GM12878 (cell line): ENCODE data around the gene SPOP. TPM values are rescaled to one million over a fixed set of nuclear protein-coding genes. Genes with fewer than 3 reads are reported as not detected.

Experiments
- ATAC-seq: fragments of 200-7000 bp; cut with Tn5 transposase; 3 replicates; pipeline ENCODE4 v1.9.1; 2020; ENCODE audit warnings: mild to moderate bottlenecking, moderate library complexity
- BruUV-seq: library from RNA; stranded (reverse); fragments of 400-500 nt; replicated peaks from 2 replicates; lab custom pipeline; 2021; lab: Mats Ljungman, UMichigan
- CTCF ChIA-PET: fragments of 300-600 bp; sonication (Branson Sonifier 250); formaldehyde crosslinking; extraction: SDS; loops from one replicate; lab custom pipeline; 2021; ENCODE audit warnings: inconsistent platforms; lab: Yijun Ruan, JAX
- POLR2A ChIA-PET: fragments of 350-600 bp; formaldehyde crosslinking; extraction: SDS; loops from one replicate; lab custom pipeline; 2021; ENCODE audit warnings: inconsistent platforms; lab: Charles Lee
- RAD21 ChIA-PET: fragments of 300-600 bp; sonication (Branson Sonifier 250); formaldehyde crosslinking; loops from one replicate; lab custom pipeline; 2023; ENCODE audit warnings: antibody characterized with exemption; ENCODE audit not compliant: unreplicated experiment; lab: Charles Lee
- SMC1A ChIA-PET: fragments of 300-600 bp; sonication (Branson Sonifier 250); formaldehyde crosslinking; loops from one replicate; lab custom pipeline; 2023; ENCODE audit not compliant: unreplicated experiment, uncharacterized antibody; lab: Charles Lee
- DNase-seq: peaks from one replicate; pipeline ENCODE4 v3.0.0-alpha.2; 2011; ENCODE audit warnings: low read depth, low spot score
- FAIRE-seq: peaks from 3 replicates; lab custom pipeline; 2011; peaks lifted over from hg19 to GRCh38; lab: Jason Lieb, UNC
- H2AFZ ChIP-seq: 2 replicates; pipeline ENCODE4 v1.6.0; 2011; ENCODE audit warnings: low read depth, low read length, control low read depth; ENCODE audit not compliant: control insufficient read depth
- H3K27ac ChIP-seq: 2 replicates; pipeline ENCODE4 v1.5.1; 2011; ENCODE audit warnings: control low read depth; ENCODE audit not compliant: control insufficient read depth, insufficient read depth
- H3K27me3 ChIP-seq, 2 experiments: replicated peaks in 1 of 2; 2 replicates each; pipeline versions ENCODE4 v1.6.0 to v1.6.1; 2011; ENCODE audit warnings: low read length in 1 of 2; ENCODE audit not compliant: control insufficient read depth in 2 of 2, insufficient read depth in 2 of 2
- H3K36me3 ChIP-seq, 2 experiments: 2 replicates each; pipeline ENCODE4 v1.5.1; 2011; ENCODE audit warnings: low read length in 1 of 2; ENCODE audit not compliant: control insufficient read depth in 2 of 2, insufficient read depth in 2 of 2
- H3K4me1 ChIP-seq: 2 replicates; pipeline ENCODE4 v1.6.1; 2011; ENCODE audit warnings: mild to moderate bottlenecking, low read length, moderate library complexity, mixed read lengths; ENCODE audit not compliant: control insufficient read depth, insufficient read depth
- H3K4me2 ChIP-seq: 2 replicates; pipeline ENCODE4 v1.6.0; 2011; ENCODE audit warnings: control low read depth; ENCODE audit not compliant: control insufficient read depth, insufficient read depth
- H3K4me3 ChIP-seq: fragments of 200-600 bp; sonication (generic); 2 replicates; pipeline ENCODE4 v1.5.1; 2016
- H3K79me2 ChIP-seq: 2 replicates; pipeline ENCODE4 v1.6.0; 2011; ENCODE audit warnings: low read length; ENCODE audit not compliant: control insufficient read depth, insufficient read depth
- H3K9ac ChIP-seq: 2 replicates; pipeline ENCODE4 v1.8.0; 2011; ENCODE audit warnings: low read length, control low read depth, mixed read lengths; ENCODE audit not compliant: control insufficient read depth, insufficient read depth
- H3K9me3 ChIP-seq: replicated peaks from 3 replicates; pipeline ENCODE4 v1.5.1; 2011; ENCODE audit warnings: mild to moderate bottlenecking, low read length; ENCODE audit not compliant: control insufficient read depth, insufficient read depth
- H4K20me1 ChIP-seq: 2 replicates; pipeline ENCODE4 v1.6.0; 2011; ENCODE audit not compliant: control insufficient read depth, insufficient read depth
- BRCA1 ChIP-seq: IDR thresholded peaks from 2 replicates; pipeline ENCODE4 v1.6.1; 2011; ENCODE audit warnings: low read depth, low read length, improper control_type of control experiment
- CEBPB ChIP-seq, 2 experiments: fragments of 150-350 bp in 1 of 2; IDR thresholded peaks; 2 replicates each; pipeline ENCODE4 v1.6.1; 2012 to 2014; ENCODE audit warnings: low read depth in 2 of 2, low read length in 2 of 2, borderline replicate concordance in 1 of 2, inconsistent platforms in 1 of 2
- DPF2 ChIP-seq: fragments of 450-650 bp; IDR thresholded peaks from 2 replicates; pipeline ENCODE4 v1.6.1; 2017; ENCODE audit warnings: mild to moderate bottlenecking
- EGR1 ChIP-seq, 2 experiments: IDR thresholded peaks; 1 replicate in 1 of 2; 2 replicates in 1 of 2; pipeline ENCODE4 v1.6.1; 2011 to 2012; ENCODE audit warnings: low read depth in 2 of 2, low read length in 2 of 2, borderline replicate concordance in 1 of 2, mild to moderate bottlenecking in 1 of 2, moderate library complexity in 1 of 2
- FOS ChIP-seq: IDR thresholded peaks from 3 replicates; pipeline ENCODE4 v1.6.1; 2011; ENCODE audit warnings: borderline replicate concordance; ENCODE audit not compliant: insufficient read length; ENCODE audit errors: extremely low read depth
- MYB ChIP-seq: fragments of 150-350 bp; IDR thresholded peaks from 2 replicates; pipeline ENCODE4 v1.6.1; 2014; ENCODE audit warnings: mild to moderate bottlenecking, low read depth, low read length, borderline replicate concordance
- NRF1 ChIP-seq: conservative IDR thresholded peaks from 2 replicates; pipeline ENCODE4 v1.6.1; 2011; ENCODE audit warnings: mild to moderate bottlenecking, low read depth, low read length, improper control_type of control experiment
- POLR2AphosphoS5 ChIP-seq: IDR thresholded peaks from 2 replicates; pipeline ENCODE4 v1.6.1; 2011; ENCODE audit warnings: mild to moderate bottlenecking, low read length, inconsistent platforms
- SUPT20H ChIP-seq: IDR thresholded peaks from 2 replicates; pipeline ENCODE4 v1.6.1; 2011; ENCODE audit warnings: low read depth, mild to moderate bottlenecking, low read length, moderate library complexity, borderline replicate concordance; ENCODE audit not compliant: control insufficient read depth
- WRNIP1 ChIP-seq: IDR thresholded peaks from 2 replicates; pipeline ENCODE4 v1.6.1; 2011; ENCODE audit warnings: low read depth, low read length, improper control_type of control experiment, borderline replicate concordance
- ZNF24 ChIP-seq: fragments of 450-650 bp; IDR thresholded peaks from 2 replicates; pipeline ENCODE4 v1.6.1; 2017; ENCODE audit warnings: antibody characterized with exemption, mild to moderate bottlenecking
- WGBS: methylation state at CpG from one replicate; pipeline ENCODE4 v1.1.6; 2016; ENCODE audit warnings: low lambda C conversion rate; ENCODE audit not compliant: insufficient replicate concordance, insufficient coverage; ENCODE audit errors: missing lambda C conversion rate; 5-methylcytosine and 5-hydroxymethylcytosine counted together
- in situ Hi-C: fragments of 300-500 bp; cut with MboI; formaldehyde crosslinking; loops from 9 replicates; pipeline ENCODE4 v1.14.3; 2018; ENCODE audit warnings: mixed read lengths
- intact Hi-C: fragments of 100-400 bp; cut with micrococcal nuclease; formaldehyde crosslinking; loops from one replicate; pipeline ENCODE4 v1.14.2; 2022; ENCODE audit not compliant: unreplicated experiment
- polyA plus RNA-seq, 11 experiments: library from polyadenylated mRNA; depleted of rRNA in 4 of 11; unstranded in 6 of 11; stranded (reverse) in 5 of 11; fragments of >200 nt; fragmentation: Nextera tagmentation in 4 of 11; fragmentation: Illumina TruSeq in 1 of 11; extraction: Ambion mirVana in 4 of 11; extraction: Trizol in 1 of 11; gene quantifications; 1 replicate in 1 of 11; 2 replicates in 10 of 11; pipeline versions ENCODE4 v1.2.1 to v1.2.3, GENCODE V29; 2011 to 2016; ENCODE audit warnings: inconsistent platforms in 2 of 11, missing spikeins in 2 of 11, low read depth in 1 of 11
- total RNA-seq, 4 experiments: library from RNA; depleted of rRNA in 3 of 4; stranded (reverse); fragments of >200 nt in 3 of 4; fragmentation: Illumina TruSeq in 1 of 4; extraction: Trizol in 1 of 4; gene quantifications; 2 replicates each; pipeline versions ENCODE4 v1.2.1 to v1.2.3, GENCODE V29; 2013 to 2021
- TF ChIP-seq, protein P1 (sequence below): IDR thresholded peaks from 2 replicates; pipeline ENCODE4 v1.6.1; 2012; ENCODE audit warnings: low read depth, low read length, improper control_type of control experiment

Gene SPOP
- total and polyA plus RNA-seq, 10 of the 15 experiments (the other 5 are each of a cell fraction or from before 2014, with no cell fraction given), result 35.1 to 80.4 (median 44.7) TPM

DNA sequence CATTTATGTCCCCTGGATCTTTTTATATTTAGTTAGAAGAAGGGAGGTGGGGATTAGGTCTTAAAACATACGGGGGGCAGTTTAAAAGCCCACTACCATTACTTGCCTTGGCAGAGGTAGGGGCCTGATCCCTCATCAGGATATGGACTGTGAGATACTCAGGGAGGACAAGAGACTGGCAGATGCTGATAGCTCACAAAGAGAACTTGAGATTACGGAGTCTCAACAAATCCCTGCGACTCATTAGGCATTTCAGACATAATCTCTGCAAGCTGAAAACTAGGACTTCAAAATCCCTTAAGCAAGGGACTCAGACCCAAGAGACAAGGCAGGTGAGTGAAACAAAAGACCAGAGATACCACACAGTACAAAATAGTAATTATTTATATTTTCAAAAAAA is 79.0 kb downstream of the SPOP start (continued):
- TF ChIP-seq FOS, result no peak

GRCh38 chr17:49597928-49598655 is 79.8 kb downstream of the SPOP start:
- no peaks in the 10 kb centered on the region for H3K27me3 ChIP-seq
- no peaks in the 10 kb centered on the region for H3K4me1 ChIP-seq
- ChIA-PET CTCF (interaction anchor here (0.7 to 2.6 kb wide), 5 partner anchors 22 to 106 kb away, joined by 3 to 8 read pairs (median 5); partner anchors contain the start of gene NXPH3), POLR2A (interaction anchor here (0.6 kb wide), 1 partner anchor 232 kb away, joined by 4 read pairs; no protein-coding TSS in a partner anchor), SMC1A (interaction anchor here (1.2 to 1.3 kb wide), 2 partner anchors 11 to 48 kb away, joined by 3 read pairs; no protein-coding TSS in a partner anchor), RAD21 (no interaction called here)
- no peak overlapping the region for H2AFZ ChIP-seq
- no peak overlapping the region for H3K4me3 ChIP-seq
- BruUV-seq, result no TSS peak
- no peak for FAIRE-seq
- in situ Hi-C loops (no loop called here), intact Hi-C loops (no loop called here)
- H3K9me3 ChIP-seq, result no peaks in the 10 kb centered on the region
- no peak overlapping the region for H3K4me2 ChIP-seq
- peaks cover 5 to 15% of the 10 kb centered on the region in 2 experiments for H3K36me3 ChIP-seq
- 93% methylated on average over 8 of the region's 8 CpGs for WGBS
- no peak overlapping the region for H3K9ac ChIP-seq
- no peak overlapping the region for H3K27ac ChIP-seq
- TF ChIP-seq WRNIP1, result no peak
- TF ChIP-seq CEBPB (IDR thresholded peaks at IDR 0.05; ENCODE audit: borderline replicate concordance in 1 of 2, low read depth in 2 of 2, low read length in 2 of 2), result no peak
- no peak for TF ChIP-seq BRCA1
- TF ChIP-seq EGR1 (IDR thresholded peaks at IDR 0.05; ENCODE audit: borderline replicate concordance in 1 of 2, low read depth in 2 of 2, low read length in 2 of 2), result no peak
- TF ChIP-seq, protein P1, sequence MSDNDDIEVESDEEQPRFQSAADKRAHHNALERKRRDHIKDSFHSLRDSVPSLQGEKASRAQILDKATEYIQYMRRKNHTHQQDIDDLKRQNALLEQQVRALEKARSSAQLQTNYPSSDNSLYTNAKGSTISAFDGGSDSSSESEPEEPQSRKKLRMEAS, result no peak
- TF ChIP-seq POLR2AphosphoS5, result no peak
- no peak for TF ChIP-seq DPF2
- TF ChIP-seq MYB, result no peak
- TF ChIP-seq NRF1, result no peak
- TF ChIP-seq SUPT20H, result no peak
- TF ChIP-seq ZNF24, result no peak
- DNase-seq, result no peak
- no peak for ATAC-seq
- no peaks in the 10 kb centered on the region for H4K20me1 ChIP-seq
- no peaks in the 10 kb centered on the region for H3K79me2 ChIP-seq
